Keratinocyte (primary cell): ENCODE results near the gene ITFG1. TPM values are rescaled to one million over a fixed set of nuclear protein-coding genes. Genes with fewer than 3 reads are reported as not detected.

Source experiments
- DNase-seq: peaks from one replicate; pipeline ENCODE4 v3.0.0-alpha.2; 2011; ENCODE audit warnings: low read depth, missing footprints, low spot score
- FAIRE-seq: peaks from 2 replicates; lab custom pipeline; 2011; peaks lifted over from hg19 to GRCh38; lab: Jason Lieb, UNC
- H2AFZ ChIP-seq: 2 replicates; pipeline ENCODE4 v1.6.0; 2012; ENCODE audit warnings: low read length, control low read depth, inconsistent platforms; ENCODE audit not compliant: control insufficient read depth
- H3K27ac ChIP-seq: 2 replicates; pipeline ENCODE4 v1.5.1; 2011; ENCODE audit warnings: low read length; ENCODE audit not compliant: control insufficient read depth, insufficient read depth
- H3K27me3 ChIP-seq: 3 replicates; pipeline ENCODE4 v1.6.0; 2011; ENCODE audit warnings: low read length; ENCODE audit not compliant: control insufficient read depth, insufficient read depth; ENCODE audit errors: extremely low read depth
- H3K36me3 ChIP-seq, 2 experiments: 2 replicates in 1 of 2; 3 replicates in 1 of 2; pipeline ENCODE4 v1.5.1; 2011; ENCODE audit warnings: low read length in 2 of 2, mild to moderate bottlenecking in 1 of 2; ENCODE audit not compliant: control insufficient read depth in 2 of 2, insufficient read depth in 2 of 2; ENCODE audit errors: extremely low read depth in 1 of 2
- H3K4me1 ChIP-seq: 3 replicates; pipeline ENCODE4 v1.5.1; 2011; ENCODE audit warnings: low read length; ENCODE audit not compliant: control insufficient read depth, insufficient read depth; ENCODE audit errors: extremely low read depth
- H3K4me2 ChIP-seq: 3 replicates; pipeline ENCODE4 v1.6.0; 2011; ENCODE audit warnings: low read depth, low read length; ENCODE audit not compliant: control insufficient read depth, insufficient read depth; ENCODE audit errors: extremely low read depth
- H3K4me3 ChIP-seq, 3 experiments: fragments of 200-600 bp in 1 of 3; sonication (generic) in 1 of 3; 2 replicates in 2 of 3; 3 replicates in 1 of 3; pipeline ENCODE4 v1.5.1; 2011 to 2016; ENCODE audit warnings: low read length in 3 of 3, mild to moderate bottlenecking in 3 of 3, control low read depth in 2 of 3, inconsistent platforms in 1 of 3, low read depth in 1 of 3, mixed read lengths in 1 of 3, mixed run types in 1 of 3, moderate library complexity in 1 of 3; ENCODE audit not compliant: control insufficient read depth in 2 of 3, insufficient read depth in 2 of 3; ENCODE audit errors: extremely low read depth in 1 of 3
- H3K79me2 ChIP-seq: 2 replicates; pipeline ENCODE4 v1.6.0; 2012; ENCODE audit warnings: low read length; ENCODE audit not compliant: control insufficient read depth, insufficient read depth
- H3K9ac ChIP-seq: 3 replicates; pipeline ENCODE4 v1.6.0; 2011; ENCODE audit warnings: low read length; ENCODE audit not compliant: control insufficient read depth, insufficient read depth; ENCODE audit errors: extremely low read depth
- H3K9me1 ChIP-seq: 3 replicates; pipeline ENCODE4 v1.6.0; 2011; ENCODE audit warnings: low read length; ENCODE audit not compliant: control insufficient read depth, insufficient read depth; ENCODE audit errors: extremely low read depth
- H3K9me3 ChIP-seq: 2 replicates; pipeline ENCODE4 v1.5.1; 2012; ENCODE audit warnings: low read depth, low read length; ENCODE audit not compliant: control insufficient read depth
- H4K20me1 ChIP-seq: 3 replicates; pipeline ENCODE4 v1.6.0; 2011; ENCODE audit warnings: low read length; ENCODE audit not compliant: control insufficient read depth, insufficient read depth; ENCODE audit errors: extremely low read depth
- EZH2 ChIP-seq: IDR thresholded peaks from one replicate; pipeline ENCODE4 v1.6.1; 2012; ENCODE audit warnings: inconsistent platforms, mild to moderate bottlenecking, low read length, moderate library complexity
- dilution Hi-C: fragments of 300-500 bp; cut with MboI; formaldehyde crosslinking; loops from one replicate; pipeline ENCODE4 v1.7.0; 2020; ENCODE audit warnings: low sequenced_read_pairs; ENCODE audit not compliant: extremely low pct_ligation_motif_present
- polyA plus RNA-seq, 5 experiments: library from polyadenylated mRNA; depleted of rRNA in 3 of 5; stranded (reverse) in 3 of 5; stranded (forward) in 1 of 5; unstranded in 1 of 5; fragments of >200 nt; gene quantifications; 1 replicate in 1 of 5; 2 replicates in 3 of 5; 3 replicates in 1 of 5; pipeline versions ENCODE4 v1.2.1 to v1.2.3, GENCODE V29; 2011 to 2012; ENCODE audit warnings: missing spikeins in 2 of 5, low read depth in 1 of 5, low replicate concordance in 1 of 5
- TF ChIP-seq, protein P1 (sequence below), 3 experiments: IDR thresholded peaks in 1 of 3; conservative IDR thresholded peaks in 1 of 3; optimal IDR thresholded peaks in 1 of 3; 2 replicates in 2 of 3; 3 replicates in 1 of 3; pipeline versions ENCODE3 to v1.5.1; 2011; ENCODE audit warnings: low read length in 3 of 3, mild to moderate bottlenecking in 3 of 3, moderate library complexity in 2 of 3, control low read depth in 1 of 3, inconsistent platforms in 1 of 3; ENCODE audit not compliant: insufficient read depth in 2 of 3; ENCODE audit errors: extremely low read depth in 1 of 3

ITFG1 gene
- polyA plus RNA-seq, 1 donor (not counting 4 experiments of a cell fraction or from before 2014, with no cell fraction given): 83.8 TPM

DNA sequence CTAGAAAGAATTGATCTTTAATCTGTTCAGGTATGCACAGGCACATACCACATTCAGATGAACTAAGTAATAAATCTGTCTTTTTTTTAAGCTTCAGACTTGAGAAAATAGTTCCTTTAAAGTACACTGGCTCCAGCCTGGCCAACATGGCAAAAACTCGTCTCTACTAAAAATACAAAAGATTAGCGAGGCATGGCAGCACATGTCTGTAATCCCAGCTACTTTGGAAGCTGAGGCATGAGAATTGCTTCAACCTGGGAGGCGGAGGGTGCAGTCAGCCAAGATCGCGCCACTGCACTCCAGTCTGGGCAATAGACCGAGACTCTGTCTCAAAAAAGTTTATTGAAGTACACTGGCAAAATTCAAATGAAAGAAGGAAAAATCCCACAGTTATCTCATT lies 206.1 kb downstream of the ITFG1 start:
- no peak for TF ChIP-seq EZH2
- TF ChIP-seq, protein P1, sequence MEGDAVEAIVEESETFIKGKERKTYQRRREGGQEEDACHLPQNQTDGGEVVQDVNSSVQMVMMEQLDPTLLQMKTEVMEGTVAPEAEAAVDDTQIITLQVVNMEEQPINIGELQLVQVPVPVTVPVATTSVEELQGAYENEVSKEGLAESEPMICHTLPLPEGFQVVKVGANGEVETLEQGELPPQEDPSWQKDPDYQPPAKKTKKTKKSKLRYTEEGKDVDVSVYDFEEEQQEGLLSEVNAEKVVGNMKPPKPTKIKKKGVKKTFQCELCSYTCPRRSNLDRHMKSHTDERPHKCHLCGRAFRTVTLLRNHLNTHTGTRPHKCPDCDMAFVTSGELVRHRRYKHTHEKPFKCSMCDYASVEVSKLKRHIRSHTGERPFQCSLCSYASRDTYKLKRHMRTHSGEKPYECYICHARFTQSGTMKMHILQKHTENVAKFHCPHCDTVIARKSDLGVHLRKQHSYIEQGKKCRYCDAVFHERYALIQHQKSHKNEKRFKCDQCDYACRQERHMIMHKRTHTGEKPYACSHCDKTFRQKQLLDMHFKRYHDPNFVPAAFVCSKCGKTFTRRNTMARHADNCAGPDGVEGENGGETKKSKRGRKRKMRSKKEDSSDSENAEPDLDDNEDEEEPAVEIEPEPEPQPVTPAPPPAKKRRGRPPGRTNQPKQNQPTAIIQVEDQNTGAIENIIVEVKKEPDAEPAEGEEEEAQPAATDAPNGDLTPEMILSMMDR (optimal IDR thresholded peaks at IDR 0.05 in 1 of 3, IDR thresholded peaks at IDR 0.05 in 1 of 3, conservative IDR thresholded peaks at IDR 0.05 in 1 of 3; ENCODE audit: extremely low read depth in 1 of 3, insufficient read depth in 2 of 3, low read length in 3 of 3): no peak
- H3K79me2 ChIP-seq: no peaks in the 10 kb centered on the region
- no peak overlapping the region for H3K9ac ChIP-seq
- no peak for FAIRE-seq
- H3K9me1 ChIP-seq: no peaks in the 10 kb centered on the region
- DNase-seq: no peak
- H3K4me1 ChIP-seq: no peaks in the 10 kb centered on the region
- no peaks in the 10 kb centered on the region for H3K9me3 ChIP-seq
- H2AFZ ChIP-seq: no peak overlapping the region
- no peak overlapping the region for H3K4me3 ChIP-seq
- no peaks in the 10 kb centered on the region for H4K20me1 ChIP-seq
- no peaks in the 10 kb centered on the region for H3K27me3 ChIP-seq
- no peak overlapping the region for H3K4me2 ChIP-seq
- no peak overlapping the region for H3K27ac ChIP-seq
- peaks cover under 1 to 2% of the 10 kb centered on the region in 2 experiments for H3K36me3 ChIP-seq
- dilution Hi-C loops: no loop called here

- Histone ChIP-seq H3K27me3 (no peaks in the 10 kb centered on the region), H3K79me2 (no peaks in the 10 kb centered on the region), H3K9me1 (no peaks in the 10 kb centered on the region), H3K4me2 (no peak overlapping the region), H2AFZ (no peak overlapping the region), H3K9ac (no peak overlapping the region), H3K36me3 (peaks cover 1 to 2% of the 10 kb centered on the region in 2 experiments), H3K27ac (no peak overlapping the region), H3K4me3 (no peak overlapping the region), H3K9me3 (no peaks in the 10 kb centered on the region), H3K4me1 (no peaks in the 10 kb centered on the region), H4K20me1 (no peaks in the 10 kb centered on the region)
- FAIRE-seq: no peak
- TF ChIP-seq, protein P1 (optimal IDR thresholded peaks at IDR 0.05 in 1 of 3, IDR thresholded peaks at IDR 0.05 in 1 of 3, conservative IDR thresholded peaks at IDR 0.05 in 1 of 3; ENCODE audit: extremely low read depth in 1 of 3, insufficient read depth in 2 of 3, low read length in 3 of 3): no peak
- dilution Hi-C loops: no loop called here
- DNase-seq: no peak
Observed at GRCh38 chr16:47250983-47251382, 209.9 kb downstream of the ITFG1 start.
